Hematopoietic multipotent progenitor cell treated with erythropoietin and hydrocortisone succinate and interleukin-3 and kit ligand, for 17 days (in vitro differentiated cells): ENCODE data around the gene PLD1.

ENCODE experiments used
- DNase-seq: peaks from one replicate; pipeline ENCODE4 v3.0.0-alpha.2; 2015; ENCODE audit warnings: low spot score

Gene PLD1

DNA sequence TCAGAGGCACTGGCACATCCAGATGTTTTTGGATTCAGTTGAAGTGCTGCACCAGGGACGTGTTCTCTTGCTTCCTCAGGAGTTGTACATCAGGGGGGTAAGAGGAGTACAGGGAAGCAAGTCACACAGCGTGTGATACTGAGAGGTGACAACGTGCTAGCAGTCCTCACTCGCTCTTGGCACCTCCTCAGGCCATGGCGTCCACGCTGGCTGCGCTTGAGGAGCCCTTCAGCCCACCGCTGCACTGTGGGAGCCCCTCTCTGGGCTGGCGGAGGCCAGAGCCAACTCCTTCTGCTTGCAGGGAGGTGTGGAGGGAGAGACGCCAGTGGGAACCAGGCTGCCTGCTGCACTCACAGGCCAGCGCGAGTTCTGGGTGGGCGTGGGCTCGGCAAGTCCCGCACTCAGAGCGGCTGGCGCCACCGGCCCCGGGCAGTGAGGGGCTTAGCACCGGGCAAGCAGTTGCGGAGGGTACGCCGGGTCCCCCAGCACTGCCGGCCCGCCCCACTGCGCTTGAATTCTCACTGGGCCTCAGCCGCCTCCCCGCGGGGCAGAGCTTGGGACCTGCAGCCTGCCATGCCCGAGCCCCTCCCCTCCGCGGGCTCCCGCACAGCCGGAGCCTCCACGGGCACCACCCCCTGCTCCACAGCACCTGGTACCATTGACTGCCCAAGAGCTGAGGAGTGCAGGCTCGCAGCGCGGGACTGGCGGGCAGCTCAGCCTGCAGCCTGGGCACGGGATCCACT, 64.5 kb downstream of the PLD1 start:
- DNase-seq: no peak

DNA sequence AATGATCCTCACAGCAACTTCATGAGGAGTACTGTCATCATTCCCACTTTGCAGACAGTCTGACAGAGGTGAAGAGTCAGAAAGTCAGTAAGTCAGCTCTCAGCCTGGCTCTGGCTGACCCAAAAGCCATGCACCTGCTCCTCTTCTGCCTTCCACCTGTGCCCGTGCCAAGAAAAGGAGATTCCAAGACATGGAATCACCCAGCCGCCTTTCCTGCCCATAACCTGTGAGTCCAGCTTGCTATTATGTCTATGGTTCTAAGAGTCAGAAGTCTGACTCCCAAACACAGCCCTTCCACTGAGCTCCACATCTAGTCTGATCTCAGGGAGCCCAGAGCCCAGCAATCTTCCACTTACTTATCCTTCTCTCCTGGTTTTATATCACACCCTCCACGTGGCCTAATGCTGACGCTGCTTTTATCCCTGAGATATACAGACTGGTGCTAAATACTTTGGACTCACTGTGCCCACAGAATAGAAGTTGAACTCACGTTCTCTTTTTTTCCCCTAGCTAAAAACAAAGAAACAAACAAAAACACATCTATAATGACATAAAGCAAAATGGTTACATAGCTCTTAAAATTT, 66.0 kb downstream of the PLD1 start:
- DNase-seq: no peak

DNA sequence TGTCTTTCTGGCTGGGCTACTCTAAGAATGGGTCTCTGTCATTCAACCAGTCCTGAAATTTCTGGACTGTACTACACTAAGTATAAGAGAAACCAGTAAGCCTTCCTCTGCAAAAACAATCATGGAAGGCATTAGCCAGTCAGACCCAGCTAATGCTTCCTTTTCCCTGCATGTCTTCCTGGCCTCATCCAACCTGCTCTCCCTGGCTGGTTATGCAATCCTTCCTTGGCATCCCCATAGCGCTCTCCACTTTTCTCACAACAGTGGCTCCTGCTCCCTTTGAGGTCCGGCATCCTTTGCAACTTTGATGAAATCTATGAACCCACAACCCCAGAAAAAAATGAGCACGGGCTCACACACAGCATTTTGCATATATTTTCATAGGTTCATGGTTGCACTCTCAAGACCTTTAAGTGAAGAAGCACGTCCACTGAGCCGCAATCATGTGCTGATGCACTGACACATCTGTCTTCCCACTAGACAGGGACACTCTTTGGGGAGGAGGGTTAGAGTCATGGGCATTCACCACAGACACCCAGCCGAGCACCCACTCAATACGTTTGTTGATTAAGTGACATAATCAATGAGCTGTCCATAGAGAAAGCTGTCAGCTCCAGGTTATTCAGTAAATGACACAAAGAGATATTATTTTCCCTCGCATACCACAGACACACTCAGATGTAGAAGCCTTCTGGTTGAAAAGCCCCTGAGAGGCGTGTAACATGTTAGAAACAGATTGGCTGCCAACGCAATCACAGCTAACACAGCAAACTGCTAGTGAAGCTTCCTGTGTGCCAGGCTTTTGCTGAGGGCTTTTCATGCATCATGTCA, 66.7 kb downstream of the PLD1 start:
- no peak for DNase-seq

DNA sequence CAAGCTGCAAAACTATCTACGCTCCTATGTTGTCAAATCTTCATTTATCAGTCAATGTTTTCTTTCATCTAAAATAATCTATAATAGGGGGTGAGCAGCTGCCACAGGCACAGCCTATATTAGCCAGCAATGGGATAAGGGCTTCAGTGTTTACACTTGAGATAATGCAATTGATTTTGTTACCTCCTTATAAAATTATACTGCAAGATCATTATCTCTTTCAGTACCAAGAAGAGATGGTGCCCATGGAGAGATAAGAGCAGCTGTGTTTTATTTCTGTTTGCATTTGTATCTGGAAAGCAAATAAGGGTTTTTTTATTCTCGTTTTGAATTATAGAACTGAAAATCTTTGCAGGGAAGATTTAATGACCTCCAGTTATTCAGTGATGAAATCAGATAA, 68.9 kb downstream of the PLD1 start:
- DNase-seq: no peak

DNA sequence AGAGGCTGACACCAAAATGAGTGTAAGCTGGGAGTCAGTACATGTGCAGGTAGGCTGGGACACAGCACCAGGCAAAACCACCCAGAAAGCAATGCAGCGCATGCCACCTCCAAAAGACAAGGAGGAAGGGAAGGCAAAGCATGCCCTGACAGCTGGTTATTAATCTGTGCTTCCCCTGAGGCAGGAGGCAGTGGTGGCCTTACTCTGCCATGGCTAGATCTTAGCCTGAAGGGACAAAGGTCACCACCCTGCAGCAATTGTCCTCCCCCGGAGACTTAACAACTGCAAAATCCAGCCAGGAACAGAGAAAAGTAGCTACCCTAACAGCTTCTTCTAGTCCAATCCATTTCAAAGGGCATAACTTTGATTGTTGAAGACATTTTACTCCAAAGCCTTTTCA, 73.7 kb downstream of the PLD1 start:
- no peak for DNase-seq

DNA sequence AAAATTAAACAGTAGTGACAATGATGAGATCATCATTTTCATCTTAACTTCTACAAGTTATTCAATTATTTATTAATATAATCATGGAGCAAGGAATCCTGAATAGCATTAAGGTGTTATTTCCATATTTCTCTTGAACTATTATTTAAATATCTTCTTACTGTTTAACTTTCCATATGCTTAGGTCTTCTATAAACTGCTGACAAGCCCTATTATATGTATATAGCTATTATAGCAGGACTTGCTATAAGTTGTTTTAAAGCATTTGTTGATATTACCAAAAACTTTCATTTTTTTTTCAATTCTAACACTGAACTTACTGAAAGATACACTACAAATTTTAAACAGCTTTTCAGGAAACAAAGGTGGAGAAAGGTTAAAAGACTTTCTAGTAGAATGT, 76.7 kb downstream of the PLD1 start:
- DNase-seq: no peak

DNA sequence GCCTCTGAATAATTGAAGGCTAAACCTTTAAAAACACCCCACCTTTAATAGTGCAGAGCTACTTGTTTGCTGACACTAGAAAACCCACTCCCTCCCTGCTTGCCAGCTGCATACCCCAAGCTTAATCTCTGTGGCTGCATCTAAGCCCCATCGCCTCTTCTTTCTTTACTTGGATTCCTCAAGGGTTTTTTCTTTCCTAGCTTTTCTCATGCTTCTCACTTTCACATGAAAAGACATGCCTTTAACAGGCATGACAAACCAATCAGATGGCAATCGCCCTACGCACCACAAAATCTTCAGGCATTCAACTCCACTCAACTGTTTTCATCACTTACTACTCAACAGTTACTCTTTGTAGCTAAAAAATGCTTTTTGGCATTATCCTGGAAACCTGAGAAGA, 77.5 kb downstream of the PLD1 start:
- DNase-seq: no peak

DNA sequence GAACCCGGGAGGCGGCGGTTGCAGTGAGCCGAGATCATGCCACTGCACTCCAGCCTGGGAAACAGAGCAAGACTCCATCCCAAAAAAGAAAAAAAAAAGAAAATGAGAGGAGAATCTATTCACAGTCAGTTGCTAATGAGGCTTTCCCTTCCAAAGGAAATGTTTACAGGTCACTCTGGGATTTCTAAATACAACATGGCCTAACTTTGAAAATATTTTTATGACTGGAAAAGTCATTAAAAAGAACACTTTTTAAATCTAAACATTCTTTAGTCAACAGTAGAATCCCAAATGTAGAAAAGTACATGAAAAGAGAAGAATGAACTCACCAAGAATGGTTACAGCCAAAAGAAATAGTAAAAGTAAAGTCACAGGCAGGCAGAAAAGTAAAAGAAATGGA, 78.6 kb downstream of the PLD1 start:
- no peak for DNase-seq

DNA sequence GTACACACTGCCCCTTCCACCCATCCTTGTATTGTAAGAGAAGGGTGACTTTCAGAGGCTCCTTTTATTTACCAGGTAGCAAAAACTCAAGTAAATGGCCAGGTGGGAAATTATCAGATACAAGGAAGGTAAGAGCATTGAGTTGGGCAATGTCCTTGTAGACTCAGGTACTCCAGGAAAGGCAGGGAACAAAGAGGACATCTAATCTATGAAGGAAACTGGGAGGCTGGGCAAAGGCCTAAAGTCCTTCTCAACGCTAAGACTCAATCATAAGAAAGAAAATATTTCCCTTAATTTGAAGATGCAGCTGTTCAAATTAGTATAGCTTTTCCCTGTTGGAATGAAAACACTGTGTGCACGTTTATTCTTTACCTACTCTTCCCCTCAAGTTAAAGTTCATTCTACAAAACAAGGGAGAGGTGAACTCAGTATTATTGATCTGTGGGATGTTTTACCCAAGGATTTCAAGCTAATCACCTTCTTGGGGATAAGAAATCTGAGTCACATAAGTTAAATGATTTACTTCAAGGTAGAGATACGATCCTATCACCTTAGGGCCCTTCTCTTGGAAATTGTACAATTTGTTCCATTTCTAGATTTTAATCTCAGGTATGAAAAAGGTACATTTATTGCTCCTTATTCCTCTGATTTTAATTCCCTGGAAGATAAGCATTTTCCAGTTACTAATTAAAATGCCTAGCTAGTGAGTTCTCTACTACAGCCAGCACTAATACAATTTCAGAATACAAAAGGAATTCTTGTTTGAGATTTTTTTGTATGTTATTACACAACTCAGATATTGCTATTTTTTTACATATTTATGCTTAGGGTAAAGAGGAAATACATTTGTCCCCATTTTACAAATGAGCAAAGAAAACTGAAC, 80.6 kb downstream of the PLD1 start:
- no peak for DNase-seq

DNA sequence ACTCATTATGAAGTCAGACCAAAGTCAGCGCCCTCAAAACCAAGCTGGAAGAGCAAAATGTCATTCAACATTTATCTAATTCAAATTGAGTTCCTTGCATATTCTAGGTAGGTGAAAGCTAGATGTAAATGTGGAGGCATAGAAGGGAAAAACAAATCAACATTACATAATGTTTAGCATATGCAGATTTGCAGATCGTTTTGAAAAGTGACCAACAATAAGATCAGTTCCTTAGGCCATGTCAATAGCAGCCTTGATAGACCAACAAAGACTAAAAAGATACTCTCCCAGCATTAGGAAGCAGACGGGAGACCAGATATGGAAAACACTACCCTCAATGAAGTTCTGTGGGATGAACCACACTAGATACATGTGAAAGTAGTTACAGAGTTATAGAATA, 83.0 kb downstream of the PLD1 start:
- no peak for DNase-seq

DNA sequence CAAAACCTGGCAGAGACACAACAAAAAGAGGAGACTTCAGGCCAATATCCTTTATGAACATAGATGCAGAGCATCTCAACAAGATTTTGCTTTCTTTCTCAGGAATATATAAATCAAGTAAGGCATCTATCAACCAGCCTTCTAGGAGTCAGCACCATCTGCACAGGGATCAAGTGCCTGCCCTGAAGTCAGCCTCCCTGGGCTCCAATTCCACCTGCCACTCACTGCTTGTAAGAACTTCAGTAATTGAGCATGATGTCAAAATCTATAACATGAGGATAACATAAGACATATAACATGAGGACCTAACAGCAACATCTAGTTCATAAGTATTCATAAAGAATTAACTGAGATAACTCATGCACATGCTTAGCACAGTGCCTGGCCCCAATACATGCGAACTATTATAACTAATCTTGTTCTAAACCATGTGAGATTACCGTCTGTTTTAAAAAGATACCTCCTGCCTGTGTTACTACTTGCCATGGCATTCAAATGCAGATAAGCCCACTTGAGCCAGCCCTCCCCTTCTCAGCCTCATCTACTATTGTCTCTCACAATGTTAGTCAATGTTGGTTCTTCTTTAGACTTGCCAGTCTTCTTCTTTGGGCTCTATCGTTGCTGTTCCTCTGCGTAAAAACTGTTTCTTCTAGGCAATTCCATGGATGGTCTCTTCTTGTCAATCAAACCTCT, 91.6 kb downstream of the PLD1 start:
- no peak for DNase-seq

DNA sequence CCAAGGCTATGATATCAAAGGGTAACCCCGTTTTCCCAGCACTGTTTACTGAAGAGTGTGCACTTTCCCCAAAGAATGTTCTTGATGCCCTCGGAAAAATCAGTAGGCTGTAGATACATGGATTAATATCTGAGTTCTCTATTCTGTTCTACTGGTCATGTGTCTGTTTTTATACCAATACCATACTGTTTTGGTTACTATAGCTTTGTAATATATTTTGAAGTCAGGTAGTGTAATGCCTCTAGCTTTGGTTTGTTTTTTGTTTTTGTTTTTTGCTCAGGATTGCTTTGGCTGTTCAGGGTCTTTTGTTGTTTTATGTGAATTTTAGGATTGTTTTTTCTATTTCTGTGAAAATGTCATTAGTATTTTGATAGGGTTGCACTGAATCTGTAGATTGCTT, 95.1 kb downstream of the PLD1 start:
- no peak for DNase-seq

DNA sequence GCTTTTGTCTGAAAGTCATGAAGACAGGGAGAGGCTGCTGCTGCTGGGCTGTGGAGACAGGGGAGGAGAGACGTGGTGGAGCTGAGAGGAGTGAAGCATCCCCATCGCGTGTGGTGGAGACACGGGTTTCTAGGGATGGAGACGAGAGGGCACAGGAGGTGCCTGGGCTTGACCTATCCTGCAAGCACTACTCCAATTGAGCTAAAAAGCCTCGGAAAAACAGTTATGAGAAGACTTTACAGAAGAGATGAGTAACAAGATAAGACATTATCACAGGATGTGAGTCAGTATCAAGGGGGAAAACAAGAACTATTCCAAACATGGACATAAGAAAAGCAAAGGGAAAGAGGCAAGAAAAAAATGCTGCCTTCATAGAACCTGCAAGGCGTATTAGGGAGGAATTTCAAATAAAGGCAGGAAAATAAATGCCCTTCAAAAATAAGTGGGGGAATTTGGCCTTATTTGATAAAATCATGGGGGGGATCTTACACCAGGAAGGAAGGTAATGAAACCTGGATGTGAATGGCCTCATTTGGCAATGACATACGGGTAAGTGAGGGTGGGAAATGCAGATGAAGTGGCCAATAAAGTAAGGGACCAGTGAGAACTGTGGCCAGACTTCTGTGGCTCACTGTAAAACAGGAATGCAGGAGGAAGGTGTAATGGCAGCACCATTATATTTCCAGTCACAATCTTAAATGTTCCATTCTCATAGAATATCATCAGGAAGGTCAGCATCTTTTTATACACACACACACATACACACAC, 97.9 kb downstream of the PLD1 start:
- no peak for DNase-seq

DNA sequence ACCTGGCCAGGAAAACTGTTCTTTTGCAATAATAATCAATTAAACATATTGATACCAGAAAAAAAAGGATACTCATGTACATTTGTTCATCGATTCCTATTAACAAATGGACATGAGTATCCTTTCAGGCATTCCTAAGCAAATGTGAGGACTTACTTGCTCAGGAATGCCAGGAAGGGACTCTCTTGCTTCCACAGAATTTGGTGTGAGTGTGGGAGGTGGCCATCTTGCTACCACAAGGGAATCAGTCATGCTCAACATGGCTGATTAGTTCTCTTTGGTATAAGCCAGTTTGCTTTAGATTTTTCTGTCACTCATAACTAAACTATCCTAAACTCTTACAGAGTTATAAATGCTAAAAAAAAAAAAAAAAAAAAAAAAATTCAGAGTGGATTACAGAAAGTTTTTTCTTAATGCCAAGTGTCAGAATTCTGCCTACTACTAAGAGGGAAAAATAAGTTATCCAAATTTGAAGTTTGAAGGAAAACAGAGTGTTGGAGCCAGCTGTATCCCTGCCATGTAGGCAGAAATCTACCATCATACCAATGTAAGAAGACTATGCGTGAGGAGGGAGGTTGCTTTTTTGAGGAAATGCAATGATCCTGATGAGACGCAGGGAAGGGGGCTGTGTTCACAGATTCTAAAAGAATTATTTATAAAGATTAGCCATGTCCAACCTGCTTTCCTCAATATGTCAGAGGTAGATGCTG, 98.7 kb downstream of the PLD1 start:
- no peak for DNase-seq

DNA sequence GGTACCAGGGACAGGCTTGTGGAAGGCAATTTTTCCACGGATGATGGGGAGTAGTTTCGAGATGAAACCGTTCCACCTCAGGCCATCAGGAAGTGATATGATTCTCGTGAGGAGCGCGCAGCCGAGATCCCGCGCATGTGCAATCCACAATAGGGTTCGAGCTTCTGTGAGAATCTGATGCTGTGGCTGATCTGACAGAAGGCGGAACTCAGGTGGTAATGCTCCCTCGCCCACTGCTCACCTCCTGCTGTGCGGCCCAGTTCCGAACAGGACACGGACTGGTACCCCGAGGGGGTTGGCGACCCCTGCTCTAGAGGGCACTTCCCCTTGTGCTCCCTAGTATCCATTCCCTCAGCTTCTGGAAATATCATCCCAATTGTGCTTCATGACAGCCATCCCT, 99.9 kb downstream of the PLD1 start:
- DNase-seq: no peak

DNA sequence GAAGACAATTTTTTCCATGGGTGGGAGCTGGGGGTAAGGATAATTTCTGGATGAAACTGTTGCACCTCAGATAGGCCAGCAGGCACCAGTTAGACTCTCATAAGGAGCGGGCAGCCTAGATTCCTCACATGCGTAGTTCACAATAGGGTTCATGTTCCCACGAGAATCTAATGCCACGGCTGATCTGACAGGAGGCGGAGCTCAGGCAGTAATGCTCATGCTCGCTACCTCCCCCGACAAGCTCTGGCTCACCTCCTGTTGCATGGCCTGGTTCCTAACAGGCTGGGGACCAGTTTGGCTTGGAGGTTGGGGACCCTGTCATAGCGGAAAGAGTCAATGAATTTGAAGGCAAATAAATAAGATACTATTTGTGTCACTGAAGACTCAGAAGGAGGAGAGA, 105.5 kb downstream of the PLD1 start:
- DNase-seq: no peak

DNA sequence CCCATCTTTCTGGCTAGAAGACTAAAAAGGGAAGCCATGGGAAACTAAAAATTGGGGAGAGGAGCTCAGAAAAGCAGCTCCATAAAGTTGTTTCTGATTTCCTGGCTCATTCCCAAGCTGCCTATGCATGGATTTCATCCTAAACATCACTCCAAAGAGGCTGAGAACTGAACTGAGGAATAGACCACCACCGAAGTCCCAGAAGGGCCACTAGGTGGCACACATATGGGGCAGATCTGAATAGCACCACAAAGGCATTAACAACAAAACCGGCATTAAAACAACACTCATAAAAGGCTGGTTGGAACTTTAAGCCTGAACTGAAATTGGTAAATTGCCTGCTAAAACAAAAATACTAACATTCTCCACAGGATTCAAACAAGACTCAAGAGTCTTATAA, 106.3 kb downstream of the PLD1 start:
- DNase-seq: peak; percentile 16

DNA sequence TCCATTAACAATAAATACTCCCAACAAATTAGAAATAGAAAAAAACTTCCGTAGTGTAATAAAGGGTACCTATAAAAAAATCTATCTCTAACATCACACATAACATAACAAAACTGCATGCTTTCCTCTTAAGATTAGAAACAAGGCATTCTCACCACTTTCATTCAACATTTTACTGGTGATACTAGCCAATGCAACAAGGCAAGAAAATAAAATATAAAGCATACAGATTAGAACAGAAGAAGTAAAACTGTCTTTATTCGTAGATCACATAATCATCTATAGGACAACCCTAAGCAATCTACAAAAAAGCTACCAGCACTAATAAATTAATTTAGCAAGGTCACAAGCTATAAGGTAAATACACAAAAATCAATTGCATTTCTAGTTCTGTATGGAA, 107.1 kb downstream of the PLD1 start:
- DNase-seq: no peak

DNA sequence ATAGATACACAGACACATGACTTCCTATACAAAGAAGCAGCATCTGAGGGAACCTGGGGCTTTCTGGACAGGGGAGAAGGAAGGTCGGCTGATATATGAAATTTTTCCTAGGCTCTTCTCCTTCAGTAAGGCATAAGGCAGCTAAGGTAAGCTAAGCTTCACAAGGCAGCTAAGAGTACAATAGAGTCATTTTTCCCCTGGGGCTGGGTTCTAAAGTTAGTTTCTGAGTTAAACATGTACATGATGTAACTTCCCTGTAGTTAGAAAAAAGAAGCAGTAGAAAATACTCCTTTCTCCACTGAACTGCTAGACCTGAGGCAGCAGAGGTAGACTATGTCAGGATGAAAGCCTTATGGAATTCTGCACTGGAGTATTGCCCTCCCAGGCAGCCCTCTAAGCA, 109.6 kb downstream of the PLD1 start:
- DNase-seq: no peak

DNA sequence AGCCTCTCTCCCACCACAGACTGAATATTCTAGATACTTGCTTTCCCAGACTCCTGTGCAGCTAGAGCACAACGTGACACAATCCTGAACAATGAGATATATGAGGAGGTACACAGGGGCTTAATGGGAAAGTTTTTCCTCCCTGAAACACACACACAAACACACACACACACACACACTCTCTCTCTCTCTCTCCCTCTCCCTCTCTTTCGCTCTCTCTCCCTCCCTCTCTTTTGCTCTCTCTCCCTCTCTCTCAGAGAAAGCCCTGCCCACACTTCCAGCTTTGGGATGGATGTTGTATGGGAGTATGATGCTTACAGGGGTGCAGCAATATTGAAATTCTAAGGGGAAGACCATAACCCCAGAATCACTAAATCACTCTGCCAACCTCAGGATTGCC, 110.1 kb downstream of the PLD1 start:
- no peak for DNase-seq
